ENCODE measurements around the gene LRRC74B.
"Not testable (repeated sequence)": the region's sequence is repeated elsewhere in the genome, so short reads cannot be mapped to it uniquely, and the experiment has no call there.

LRRC74B gene, protein sequence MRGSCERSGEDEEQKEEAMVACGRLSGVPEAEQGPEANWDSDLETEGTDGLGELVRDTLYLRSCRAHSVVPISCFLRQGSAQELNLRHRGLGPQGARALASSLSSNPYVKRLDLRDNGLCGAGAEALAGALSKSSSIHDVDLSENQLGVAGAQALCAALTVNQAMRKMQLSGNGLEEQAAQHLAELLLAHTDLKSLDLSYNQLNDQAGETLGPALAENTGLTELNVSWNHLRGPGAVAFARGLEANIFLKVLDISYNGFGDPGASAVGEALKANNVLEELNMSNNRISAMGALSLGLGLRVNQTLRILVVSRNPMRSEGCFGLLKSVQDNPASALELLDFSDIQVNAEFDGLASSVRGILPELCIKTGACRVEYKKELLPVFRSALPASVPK

DNA sequence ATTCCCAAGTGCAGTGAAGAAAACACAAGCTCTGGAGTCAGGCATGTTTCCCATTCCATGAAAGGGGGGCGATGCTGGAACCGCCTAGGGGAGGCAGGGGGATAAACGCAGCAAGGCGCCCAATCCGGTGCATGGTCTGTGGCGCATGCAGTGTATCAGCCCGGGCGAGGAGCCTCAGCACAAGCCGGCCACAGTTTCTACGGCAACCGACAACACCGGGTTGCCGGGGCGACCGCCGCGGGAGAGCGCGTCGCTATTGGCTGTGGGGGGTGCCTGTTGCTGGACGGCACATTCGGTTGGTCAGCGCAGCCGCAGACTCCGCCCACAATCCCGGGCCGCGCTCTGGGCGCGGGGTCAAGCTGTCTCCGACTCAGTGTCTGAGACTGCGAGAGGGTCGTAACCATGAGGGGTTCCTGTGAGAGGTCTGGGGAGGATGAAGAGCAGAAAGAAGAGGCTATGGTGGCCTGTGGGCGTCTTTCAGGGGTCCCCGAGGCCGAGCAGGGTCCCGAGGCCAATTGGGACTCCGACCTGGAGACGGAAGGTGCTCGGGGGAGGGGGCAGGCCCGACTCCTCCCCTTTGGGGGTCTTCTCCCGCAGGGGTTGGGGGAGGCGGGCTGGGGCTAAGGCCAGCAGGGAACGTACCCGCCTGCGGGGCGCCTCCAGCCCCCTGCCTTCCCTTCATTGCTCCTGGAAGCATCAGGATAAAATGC lies at the start of gene LRRC74B:
TSS of gene LRRC74B (plus strand) at position 362 of the 710 bp plus-strand sequence. CDS start at position 403, 41 bp downstream.
- peak; percentile 65 for DNase-seq

DNA sequence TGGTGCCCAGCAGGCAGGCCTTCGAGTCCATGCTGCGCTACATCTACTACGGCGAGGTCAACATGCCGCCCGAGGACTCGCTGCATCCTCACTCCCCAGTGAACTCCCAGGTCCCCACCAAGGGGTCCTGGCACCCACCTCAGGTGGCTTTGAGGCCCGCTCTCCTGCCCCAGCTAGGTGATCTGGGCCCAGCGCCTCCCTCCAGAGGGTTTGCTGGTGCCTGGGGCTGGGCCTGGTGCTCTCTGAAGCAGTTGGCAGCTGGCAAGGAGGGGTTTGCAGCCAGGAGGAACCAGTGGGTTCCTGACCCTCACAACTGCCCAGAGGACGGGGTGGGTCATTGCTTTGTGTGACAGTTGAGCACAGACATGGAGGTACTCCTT lies 49.7 kb upstream of the LRRC74B start:
- no peak for DNase-seq

DNA sequence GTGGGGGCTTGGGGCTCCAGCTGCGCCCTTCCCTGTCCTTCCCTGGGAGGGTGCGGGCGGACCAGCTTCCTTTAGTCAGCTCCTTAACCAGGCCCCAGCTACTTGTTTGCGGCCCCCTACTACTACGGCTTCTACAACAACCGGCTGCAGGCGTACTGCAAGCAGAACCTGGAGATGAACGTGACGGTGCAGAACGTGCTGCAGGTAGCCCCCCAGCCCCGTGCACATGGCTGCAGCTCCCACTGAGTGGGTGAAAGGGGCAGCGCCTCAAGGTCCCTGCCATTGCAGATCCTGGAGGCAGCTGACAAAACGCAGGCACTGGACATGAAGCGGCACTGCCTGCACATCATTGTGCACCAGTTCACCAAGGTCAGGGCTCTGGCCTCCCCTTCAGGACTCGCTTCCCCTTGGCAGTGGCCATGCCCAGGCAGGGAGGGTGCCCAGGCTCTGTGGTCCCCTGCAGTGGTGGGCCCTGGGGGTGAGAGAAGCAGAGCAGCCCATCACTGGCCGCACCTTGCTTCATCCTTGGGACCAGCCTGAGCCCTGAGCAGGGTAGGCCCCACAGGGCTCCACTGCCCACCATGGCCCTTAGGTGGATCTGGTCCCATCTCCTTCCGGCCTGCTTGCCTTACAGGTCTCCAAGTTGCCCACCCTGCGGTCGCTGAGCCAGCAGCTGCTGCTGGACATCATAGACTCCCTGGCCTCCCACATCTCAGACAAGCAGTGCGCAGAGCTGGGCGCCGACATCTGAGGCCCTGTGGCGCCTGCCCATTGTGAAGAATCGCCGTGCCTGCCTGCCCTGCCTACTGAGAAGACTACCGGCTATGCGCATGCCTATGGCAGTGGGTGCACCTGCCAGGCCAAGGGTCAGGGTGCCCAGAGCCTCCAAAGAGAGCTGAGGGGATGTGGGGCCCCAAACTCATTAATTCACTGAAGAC lies 48.9 kb upstream of the LRRC74B start:
- no peak for DNase-seq

DNA sequence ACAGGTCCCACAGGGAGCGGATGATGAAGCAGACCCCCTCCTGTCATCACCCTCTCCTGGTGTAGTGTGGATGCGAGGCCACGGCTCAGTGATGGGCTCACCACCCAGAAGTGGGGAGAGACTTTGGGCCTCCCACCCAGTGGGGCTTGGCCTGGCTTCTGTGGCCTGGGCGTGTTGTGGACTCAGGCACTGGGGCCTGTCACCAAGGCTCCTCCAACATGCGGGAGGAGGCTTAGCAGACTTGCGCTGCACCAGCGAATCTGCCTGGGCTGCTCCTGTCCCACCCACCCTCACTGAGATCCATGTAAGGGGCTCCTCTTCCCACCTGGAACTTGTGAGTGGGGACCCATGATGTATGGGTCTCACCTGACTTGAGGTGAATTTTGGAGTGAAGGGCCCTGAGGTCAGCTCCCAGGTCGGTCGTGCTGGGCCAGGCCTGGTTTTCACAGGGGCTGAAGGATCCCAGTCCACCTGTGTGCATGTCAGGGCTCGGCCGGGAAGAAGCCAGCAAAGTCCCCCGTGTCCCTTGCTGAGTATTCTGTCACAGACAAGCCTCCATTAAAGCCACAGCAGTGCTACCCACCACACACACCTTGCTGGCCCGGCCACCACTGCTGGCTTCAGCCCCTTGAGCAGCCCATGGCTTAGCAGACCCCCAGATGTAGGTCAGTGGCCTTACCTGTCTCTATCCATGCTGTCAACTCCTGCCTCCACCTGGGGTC lies 48.0 kb upstream of the LRRC74B start:
- no peak for DNase-seq

DNA sequence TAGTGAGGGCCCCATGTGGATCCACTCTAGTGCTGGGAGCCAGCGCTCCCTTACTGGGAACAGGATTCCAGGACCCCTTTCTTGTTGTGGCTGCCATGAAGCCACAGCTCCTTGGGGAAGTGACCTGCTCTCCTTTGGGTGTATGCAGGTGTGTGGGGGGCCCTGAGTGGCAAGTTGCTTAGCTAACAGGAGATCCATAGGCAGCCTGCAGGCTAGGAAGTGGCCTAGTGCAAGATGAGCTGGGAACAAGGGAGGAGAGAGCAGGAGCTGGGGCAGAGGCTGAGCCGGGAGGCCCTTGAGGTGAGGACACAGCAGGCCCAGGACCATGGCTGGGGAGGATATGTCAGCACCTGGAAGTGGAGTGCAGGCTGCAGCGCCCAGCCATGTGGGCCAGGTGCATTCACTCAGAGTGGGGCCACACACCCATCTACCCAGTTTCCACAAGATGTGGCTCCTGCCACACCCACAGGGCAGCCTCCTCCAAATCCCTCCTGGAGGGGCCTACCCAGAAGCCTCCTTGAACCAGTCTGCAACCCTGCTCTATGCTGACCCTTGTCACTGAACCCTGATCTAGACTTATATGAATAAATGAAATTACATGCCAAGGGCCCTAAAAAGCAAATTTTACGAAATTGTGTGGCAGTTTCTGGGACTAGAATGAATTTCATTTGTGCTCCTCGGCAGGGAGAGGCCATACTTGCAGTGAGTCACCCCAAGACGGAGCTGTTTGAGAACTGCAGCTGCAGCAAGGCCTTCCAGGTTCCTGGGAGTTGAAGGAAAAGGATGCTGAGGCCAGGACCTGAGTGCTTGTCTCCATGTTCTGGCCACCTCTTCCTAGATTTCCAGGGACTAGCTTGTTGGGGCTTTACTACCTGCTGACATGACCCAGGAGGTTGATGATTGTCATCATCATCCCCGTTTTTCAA lies 47.1 kb upstream of the LRRC74B start:
- DNase-seq, result no peak

DNA sequence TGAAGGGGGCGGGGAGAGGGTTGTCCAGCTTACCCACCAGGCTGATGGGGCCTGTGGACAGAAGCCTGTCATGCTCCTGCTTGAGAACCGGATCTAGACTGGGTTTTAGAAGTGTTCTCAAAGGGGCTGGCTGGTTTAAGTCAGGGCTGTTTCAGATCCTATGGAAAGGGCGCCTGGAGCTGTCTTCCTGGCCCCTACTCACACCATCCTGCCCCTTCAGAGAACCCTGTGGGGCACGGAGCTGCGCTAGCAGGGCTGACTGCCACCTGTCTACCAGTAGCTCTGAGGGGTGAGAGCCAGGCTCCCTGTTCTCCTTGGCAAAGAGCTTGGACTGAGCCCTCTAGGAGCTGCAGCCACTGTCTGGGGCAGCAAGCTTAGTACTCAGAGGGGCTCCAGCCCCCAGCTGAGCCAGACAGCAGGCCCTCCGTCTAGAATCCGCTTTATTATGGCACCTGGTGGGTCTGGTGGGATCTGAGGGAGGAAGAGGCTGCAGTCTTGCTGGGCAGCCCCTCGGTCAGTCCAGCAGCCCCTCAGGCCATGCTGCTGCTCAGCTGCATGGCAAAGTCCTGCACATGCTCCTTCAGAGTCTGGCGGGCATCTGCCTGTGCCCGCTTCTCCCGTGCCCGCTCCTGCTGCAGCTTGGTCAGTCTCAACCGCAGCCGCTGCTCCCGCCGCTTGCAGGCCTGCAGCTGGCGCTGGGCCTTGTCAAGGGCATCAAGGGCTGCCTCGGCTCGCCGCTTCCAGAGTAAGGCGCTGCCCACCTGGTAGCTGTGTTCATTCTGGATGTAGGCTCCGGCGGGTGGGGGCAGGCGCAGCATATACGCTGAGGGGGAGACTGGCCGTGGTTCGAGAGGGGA lies 46.2 kb upstream of the LRRC74B start:
- DNase-seq, result no peak

DNA sequence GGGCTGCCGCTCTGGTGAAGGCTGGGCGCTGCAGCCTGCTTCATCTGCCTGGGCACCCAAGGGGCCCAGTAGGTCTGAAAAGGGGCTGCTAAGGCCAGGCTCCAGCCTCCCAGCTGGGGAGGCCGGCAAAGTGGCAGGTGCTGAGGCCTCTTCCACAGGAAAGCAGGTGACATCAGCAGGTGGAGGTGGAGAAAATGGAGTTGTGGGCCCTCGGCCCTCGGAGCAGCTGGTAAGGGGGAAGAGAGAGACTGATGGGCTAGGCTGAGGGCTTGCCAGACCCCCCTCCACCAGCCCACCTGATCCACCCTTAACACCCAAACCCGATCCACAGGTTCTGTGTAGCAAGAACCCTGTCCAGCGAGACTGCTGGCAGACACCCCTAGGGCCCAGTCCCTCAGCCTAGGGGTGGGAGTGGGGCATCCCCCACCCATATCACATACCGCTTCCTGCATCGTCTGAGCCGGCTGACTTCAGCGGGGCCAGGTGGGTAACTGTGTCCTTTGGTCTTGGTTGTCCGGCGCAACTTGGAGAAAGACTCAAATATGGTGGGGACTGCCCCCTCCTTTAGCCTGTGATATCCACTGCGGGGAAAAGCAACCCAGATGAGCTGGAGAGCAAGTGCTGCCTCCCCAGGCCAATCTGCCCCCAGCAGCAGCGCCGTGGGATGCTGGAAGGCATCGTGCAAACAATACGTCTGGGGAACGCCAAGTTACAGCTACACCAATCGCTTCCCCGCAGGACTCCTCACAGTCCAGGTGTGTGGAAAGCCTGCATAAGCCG lies 45.3 kb upstream of the LRRC74B start:
- DNase-seq, result no peak

DNA sequence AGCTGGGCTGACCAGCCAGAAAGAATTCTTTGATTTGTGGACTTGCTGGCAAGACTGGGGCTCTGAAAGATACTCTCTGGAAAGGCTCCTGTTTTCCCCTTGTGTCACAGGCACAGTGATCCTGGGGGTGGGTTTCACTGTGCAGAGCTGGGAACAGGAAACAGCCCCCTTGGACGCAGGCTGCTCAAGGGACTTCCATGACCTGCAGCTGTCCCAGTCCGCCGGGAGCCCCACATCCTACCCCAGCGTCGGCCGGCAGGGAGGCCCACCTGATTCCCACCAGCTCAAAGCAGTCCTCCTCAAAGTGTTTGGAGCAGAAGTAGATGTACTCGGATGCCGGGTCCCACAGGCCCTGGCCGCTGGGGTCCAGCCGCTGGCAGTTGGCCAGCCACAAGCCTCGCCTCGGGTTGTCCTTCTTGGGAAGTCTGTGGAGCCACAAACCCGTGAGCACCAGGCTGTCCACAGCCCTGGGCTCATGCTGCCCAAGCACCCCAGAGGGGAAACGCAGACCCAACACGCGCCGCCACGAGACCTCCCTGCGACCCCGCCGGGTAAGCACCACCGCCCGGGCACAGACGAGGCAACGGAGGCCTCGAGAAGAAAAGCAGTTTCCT lies 44.7 kb upstream of the LRRC74B start:
- DNase-seq, result no peak

DNA sequence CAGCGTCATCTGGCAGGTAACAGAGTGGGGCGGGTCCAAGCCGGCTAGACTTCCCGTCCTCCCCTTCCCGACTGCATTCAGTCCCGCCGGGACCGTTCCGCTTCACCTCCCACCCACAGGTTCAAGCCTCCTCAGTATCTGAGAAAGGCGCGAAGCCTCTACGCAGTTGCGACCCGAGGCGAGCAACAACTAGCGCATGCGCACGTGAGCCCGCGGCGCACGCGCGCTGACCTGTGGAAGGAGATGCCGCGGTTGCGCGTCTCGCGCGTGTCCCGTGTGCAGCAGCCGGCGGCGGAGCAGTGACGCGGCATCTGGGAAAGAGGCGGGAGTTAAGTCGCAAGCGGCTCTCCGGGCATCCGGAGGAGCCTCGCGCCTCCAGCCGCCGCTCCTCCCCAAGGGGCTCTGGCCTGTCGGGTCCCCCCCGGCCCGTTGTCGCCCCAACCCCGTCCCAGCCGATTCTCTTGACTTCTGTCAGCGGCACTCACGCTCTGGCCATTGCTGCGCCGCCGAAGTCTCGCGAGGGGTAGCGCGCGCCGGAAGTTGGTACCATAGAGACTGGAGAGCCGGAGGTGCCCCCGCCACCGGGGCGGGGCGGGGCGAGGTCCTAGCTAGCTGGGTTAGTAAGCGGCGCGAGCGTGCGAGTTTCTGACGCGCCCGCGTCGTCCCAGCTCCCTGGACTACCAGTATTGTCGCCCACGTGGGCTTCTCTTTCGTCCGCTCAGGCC lies 44.0 kb upstream of the LRRC74B start, which contains the start of gene THAP7:
TSS of gene THAP7 (minus strand) at position 518 of the 725 bp plus-strand sequence. CDS start at position 311, 207 bp downstream.
- peak; percentile 83 for DNase-seq

DNA sequence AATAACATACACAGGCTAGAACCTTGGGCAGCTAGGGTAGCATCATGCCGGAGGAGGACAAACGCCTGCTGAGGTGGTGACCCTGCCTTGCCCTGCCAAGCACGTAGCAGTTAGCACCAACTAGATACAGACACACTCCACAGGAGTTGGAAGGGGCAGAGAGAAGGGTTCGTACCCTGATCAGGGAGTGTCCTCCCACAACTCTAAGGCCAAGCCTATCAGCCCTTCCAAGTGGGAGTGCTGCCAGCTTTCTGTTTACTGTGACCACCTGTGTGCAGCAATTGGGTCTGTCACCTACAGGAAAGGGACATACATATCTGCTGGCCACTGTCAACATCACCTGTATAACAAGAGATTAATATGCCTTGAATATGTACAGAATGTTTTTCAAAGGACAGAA lies 42.0 kb upstream of the LRRC74B start:
- DNase-seq, result no peak

DNA sequence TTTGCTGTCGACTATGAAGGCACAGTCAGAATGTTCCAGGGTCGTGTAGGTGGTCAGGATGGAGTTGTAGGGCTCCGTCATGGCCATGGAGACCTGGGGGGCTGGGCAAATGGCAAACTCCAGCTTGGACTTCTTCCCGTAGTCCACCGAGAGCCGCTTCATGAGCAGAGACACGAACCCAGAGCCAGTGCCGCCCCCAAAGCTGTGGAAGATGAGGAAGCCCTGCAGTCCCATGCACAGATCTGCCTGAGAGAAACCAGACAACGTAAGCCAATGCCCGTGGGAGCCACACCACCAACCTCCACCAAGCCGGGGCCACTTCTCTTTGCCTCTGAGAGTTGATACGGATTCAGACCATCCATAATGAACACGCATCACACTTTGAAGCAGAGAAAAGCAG lies 36.5 kb upstream of the LRRC74B start:
- DNase-seq, result not testable (repeated sequence)

DNA sequence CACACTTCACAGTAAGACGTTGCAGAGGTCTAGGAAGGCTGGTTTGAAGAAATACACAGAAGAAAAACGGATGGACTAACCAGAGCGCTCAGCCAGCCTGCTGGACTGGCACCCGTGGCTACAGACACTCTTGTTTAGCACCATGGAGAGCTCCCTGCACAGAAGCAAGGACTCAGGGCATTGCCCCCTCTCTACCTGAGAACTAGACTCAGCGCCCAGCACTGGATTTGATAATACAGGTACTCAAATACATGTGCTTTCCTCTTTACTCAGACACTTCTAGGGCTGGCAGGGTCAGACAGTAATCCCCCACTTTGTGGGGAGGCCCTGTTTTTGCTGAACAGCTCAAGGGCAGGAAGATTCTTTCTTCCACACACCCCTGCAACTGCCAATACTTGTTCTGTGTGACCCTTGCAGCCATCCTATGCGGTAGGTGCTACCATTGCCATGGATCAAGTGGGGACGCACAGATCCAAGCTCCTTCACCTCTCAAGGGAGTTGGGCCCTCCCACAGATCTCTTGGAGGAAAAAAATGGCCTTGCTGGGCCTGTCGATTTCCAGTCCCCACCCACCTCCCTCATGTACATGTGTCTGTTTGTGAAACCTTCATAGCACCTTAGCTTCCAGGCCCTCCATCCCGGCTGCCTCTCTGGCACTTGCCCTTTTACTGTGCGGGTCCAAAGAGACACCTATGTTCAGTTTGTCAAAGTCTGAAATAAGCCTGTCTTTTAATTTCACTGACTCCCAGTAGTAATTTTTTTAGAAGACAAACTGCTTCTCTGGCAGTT lies 35.9 kb upstream of the LRRC74B start:
- no peak for DNase-seq

DNA sequence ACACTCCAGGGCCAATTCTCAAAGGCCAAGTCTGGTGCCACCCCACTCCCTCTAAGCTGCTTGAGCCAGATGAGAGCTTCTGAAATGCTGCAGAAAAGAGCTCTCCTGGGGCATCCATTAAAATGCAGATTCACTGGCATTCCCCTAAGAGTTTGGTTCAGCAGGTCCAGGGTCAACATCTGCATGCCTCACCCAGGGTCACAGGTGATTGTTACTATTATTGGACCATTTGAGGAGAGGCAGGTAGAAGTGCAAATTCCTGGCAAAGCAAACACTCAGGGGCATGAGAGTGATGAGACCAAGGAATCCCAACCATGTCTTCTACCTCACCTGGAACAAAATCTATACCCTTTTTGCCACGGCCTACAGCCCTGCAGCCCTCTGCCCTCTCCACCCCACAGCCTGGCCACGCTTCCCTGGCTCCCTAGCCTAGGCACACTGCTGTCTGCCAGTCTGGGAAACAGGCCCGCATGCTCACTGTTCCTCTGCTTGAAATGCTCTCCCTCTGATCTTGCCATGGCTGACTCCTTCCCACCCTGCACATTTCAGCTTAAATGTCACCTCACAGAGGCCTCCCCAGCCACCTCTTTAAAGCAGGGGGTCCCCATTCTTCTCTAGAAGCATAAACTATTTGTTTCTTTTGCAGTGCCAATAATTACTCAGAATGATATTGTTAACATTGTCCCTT lies 35.2 kb upstream of the LRRC74B start:
- no peak for DNase-seq

DNA sequence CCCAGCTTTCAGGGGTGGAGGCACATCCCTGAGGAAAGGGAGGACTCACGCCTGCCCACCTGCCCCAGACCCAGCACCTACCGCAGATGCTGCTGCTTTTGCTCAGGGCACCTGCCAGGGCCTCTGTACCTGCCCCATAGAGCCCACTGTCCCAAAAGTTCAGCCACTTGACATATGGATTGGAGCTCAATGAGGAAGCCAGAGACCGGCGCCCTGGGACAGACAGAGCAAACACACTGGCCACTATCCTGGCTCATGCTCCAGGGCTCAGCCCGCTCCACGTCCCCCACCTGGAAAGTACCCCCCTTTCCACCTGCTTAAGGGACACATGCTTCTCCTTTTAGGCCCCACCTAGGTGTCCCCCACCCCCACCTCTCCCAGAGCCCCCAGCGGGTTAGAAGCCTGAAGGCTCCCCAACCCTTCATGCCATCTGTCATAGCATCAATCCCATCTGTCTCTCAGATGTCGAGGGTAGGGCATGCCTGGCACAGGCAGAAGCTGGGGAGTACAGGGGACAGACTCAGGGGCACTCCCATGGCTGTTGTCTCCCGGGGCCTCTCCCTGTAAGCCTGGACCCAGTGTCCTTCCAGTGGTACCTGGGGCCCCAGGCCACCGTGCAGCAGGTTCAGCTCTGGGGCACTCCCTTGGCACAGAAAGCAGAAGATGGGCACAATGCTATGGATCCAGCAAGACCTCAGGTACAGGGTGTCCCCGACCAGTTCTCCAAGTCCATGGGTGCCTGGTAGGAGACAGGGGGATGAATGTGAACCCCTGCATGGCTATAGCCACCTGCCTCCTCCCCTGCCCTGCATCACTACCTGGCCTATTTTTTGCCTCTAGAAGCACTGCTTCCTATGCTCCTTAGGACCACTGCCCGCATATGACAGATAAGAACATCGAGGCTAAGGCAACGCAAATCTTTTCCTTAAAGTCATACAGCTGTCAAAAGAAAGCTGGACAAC lies 33.0 kb upstream of the LRRC74B start:
- DNase-seq, result no peak

DNA sequence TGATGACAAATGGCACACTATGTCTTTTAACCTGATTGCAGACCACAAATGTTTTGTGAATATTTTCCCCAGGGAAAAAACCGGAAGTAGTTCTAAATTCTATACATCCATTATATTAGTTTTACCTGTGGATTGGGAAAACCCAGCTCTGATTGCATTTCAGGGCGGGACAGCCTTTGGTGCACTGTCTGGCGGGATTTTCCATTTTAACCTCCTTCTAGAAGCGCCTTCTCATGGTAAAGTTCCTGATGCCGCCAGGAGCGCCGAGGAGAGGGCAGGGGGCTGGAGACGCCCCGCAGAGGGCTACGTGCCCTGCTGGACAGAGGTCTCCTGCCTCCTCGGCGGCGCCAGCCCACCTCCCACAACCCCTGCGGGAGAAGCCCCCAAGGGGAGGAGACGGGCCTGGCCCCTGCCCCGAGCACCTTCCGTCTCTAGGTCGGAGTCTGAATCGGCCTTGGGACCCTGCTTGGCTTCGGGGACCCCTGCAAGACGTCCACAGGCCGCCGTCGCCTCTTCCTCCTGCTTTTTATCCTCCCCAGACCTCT lies 32.0 kb upstream of the LRRC74B start:
- DNase-seq, result no peak

Measured in DMS79 (cell line).